HS-5 (cell line): ENCODE results near the gene WDR20.
A peak's percentile ranks its signal among the peaks of the same experiment; 100 is the strongest.
"Not testable (repeated sequence)": the region's sequence is repeated elsewhere in the genome, so short reads cannot be mapped to it uniquely, and the experiment has no call there.

Experiments
- DNase-seq: peaks from one replicate; pipeline ENCODE4 v3.0.0-alpha.2; 2012; ENCODE audit warnings: low read depth

Gene WDR20

GRCh38 chr14:102171173-102172020 lies 31.7 kb downstream of the WDR20 start:
- DNase-seq: no peak

DNA sequence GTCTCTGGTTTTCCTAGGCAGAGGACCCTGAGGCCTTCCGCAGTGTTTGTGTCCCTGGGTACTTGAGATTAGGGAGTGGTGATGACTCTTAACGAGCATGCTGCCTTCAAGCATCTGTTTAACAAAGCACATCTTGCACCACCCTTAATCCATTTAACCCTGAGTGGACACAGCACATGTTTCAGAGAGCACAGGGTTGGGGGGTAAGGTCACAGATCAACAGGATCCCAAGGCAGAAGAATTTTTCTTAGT lies 32.2 kb downstream of the WDR20 start:
- not testable (repeated sequence) for DNase-seq

DNA sequence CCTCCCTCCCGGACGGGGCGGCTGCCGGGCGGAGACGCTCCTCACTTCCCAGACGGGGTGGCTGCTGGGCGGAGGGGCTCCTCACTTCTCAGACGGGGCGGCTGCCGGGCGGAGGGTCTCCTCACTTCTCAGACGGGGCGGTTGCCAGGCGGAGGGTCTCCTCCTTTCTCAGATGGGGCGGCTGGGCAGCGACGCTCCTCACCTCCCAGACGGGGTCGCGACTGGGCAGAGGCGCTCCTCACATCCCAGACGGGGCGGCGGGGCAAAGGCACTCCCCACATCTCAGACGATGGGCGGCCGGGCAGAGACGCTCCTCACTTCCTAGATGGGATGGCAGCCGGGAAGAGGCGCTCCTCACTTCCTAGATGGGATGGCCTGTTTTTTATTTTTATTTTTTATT lies 33.0 kb downstream of the WDR20 start:
- not testable (repeated sequence) for DNase-seq

DNA sequence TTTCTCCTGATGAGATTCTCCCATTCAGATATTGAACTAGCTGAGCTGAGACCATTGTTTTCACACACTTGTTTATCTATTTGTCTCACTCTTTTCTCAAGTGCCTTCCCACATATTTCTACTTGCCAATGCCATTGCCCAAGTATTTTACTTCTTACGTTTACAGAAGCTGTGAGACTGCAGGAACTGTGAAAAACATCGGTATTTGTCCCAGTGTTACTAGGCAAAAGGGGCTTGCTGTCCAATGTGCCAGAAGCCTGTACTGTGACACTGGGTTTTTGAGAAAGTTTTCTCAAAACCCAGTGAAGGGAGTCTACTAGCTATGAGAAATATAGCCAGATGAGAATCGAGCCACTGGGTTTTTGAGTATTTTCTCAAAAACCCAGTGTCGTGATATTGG lies 37.5 kb downstream of the WDR20 start:
- no peak for DNase-seq

DNA sequence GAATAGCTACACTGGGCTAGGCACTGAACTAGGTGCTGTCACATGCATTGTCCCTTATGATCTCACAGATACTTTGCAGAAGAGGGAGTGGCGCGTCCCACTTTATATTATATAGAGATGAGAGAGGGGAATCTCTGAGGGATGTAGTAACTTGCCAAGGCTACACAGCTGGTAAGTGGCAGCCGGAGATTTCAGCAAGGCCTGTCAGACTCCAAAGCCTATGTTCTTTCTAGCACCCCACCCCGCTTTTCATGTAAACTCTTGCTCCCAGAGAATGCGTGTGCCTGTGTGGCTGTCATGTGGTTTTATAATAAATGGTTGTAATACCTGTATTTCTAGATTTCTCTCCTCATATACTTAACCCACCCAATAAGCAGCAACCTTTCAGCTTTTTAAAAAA lies 39.1 kb downstream of the WDR20 start:
- no peak for DNase-seq

DNA sequence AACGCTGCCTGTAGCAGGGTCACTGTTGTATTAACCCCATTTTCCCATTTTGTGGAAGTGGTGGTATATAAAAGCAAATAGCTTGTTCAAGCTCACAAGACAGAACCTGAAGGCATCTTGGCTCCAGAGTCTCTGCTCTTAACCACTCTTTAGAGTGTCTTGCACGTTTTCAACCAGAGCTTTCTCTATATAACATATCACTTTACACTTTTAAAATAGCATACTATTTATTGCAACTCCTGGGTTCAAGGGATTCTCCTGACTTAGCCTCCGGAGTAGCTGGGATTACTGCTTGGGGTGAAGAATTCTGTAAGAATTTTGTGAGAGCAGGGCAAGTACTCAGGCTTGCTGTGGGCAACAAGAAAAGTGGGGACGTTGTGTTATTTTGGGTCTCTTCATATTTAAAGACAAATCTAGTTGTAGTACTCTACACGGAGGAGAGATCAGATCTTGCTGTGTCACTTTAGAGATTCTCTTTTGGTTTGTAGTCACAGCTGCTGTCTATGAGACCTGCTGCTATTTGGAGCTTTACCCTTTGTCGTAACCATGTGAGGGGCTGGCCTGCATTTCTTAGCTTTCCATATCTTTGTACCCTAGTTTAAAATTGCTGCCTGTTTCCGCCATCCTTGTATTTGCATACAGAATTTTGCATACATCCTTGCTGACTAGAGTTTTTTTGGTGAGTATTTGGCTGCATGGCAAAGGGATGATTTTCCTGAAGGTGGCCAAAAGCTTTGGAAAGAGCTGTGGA lies 40.7 kb downstream of the WDR20 start:
- no peak for DNase-seq

GRCh38 chr14:102181187-102181586 lies 41.5 kb downstream of the WDR20 start:
- DNase-seq: no peak

- DNase-seq: peak; percentile 69
These were observed 42.5 kb downstream of the WDR20 start for GRCh38 chr14:102182190-102182589.

GRCh38 chr14:102182936-102183619 lies 43.4 kb downstream of the WDR20 start:
- DNase-seq: no peak

DNA sequence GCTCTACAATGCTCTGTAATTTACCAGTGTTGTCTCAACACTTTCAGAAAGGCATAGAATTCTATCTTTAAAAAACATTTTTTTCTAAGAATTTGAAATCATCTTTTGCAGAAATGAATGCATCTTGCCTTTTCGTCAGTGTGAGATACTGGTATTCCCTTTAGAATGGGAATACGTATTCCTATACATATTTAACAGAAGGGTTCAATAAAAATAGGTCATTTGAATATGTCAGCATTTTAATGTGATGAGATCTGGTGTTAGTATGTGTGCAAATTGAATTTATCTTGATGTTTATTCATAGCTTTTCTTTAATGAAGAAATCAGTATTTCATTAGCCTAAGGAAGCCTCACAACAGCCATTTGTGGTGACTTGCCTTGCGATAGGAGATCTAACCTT lies 44.2 kb downstream of the WDR20 start:
- DNase-seq: no peak

- DNase-seq: no peak
These were observed 44.8 kb downstream of the WDR20 start for GRCh38 chr14:102184316-102185035.

DNA sequence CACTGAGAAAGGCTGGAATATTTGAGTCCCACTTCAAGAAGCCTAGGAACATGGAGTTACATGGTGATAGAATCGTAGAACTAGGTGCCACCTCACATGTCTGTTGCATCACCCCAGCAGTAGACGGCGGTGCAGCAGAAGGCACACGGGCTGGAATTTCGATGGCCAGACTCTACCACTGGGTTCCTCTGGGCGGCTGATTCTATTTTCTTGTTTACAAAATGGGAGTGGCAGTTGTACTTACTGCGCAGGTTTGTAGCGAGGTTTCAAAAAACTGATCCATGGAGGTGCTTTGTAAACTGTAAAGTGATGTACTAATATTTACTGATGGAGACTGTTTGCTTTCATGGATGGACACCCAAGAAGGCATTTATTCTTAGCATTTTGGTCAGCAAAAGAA lies 45.7 kb downstream of the WDR20 start:
- DNase-seq: no peak

DNA sequence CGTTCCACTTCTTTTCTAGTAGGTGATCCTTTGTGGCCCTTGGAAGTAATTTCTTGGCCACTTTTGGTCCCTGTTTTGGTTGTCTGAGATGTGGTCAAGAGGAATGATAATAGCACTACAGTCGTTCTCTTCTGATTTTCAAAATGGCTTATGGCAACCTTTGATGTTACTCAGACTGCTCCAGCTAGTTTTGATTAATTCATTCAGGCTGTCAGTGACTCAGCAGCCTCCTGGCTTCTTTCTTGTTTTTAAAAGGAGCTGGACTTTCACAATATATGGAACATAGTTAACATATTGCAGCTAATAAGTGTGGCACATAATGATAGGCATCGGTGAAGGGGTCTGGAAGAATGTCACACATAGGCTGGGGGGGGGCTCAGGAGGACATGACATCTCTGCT lies 47.3 kb downstream of the WDR20 start:
- peak; percentile 57 for DNase-seq

- no peak for DNase-seq
These were observed 47.9 kb downstream of the WDR20 start for GRCh38 chr14:102187568-102188001.

- no peak for DNase-seq
These were observed 48.5 kb downstream of the WDR20 start for GRCh38 chr14:102188187-102188586.

DNA sequence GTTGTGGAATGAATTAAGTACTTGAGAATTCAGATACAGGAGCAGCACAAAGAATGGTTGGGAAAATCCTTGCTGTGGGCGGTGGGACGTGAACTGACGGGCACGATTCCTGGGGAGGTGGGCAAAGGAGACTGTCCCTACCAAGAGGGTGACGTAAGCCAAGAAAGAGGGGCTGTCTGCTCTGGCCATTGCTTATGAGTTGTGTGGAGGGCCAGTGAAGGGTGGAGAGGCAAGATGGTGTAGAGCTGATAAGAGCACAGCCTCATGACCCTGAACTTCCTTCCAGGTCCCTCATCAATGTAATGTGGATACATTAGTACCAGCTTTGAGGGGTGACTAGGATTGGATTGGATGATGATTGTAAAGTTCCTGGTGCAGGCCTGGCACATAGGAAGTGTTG lies 50.2 kb downstream of the WDR20 start:
- DNase-seq: no peak

GRCh38 chr14:102192840-102193502 lies 53.3 kb downstream of the WDR20 start:
- DNase-seq: no peak

GRCh38 chr14:102194856-102195255 lies 55.2 kb downstream of the WDR20 start:
- DNase-seq: no peak

- DNase-seq: no peak
These were observed 55.7 kb downstream of the WDR20 start for GRCh38 chr14:102195446-102195845.

- DNase-seq: no peak
These were observed 56.6 kb downstream of the WDR20 start for GRCh38 chr14:102196039-102196901.

- no peak for DNase-seq
These were observed 57.2 kb downstream of the WDR20 start for GRCh38 chr14:102196902-102197230.
